B cell (primary cell): ENCODE results near the gene LCN15. TPM values are rescaled to one million over a fixed set of nuclear protein-coding genes. Genes with fewer than 3 reads are reported as not detected.

Source experiments
- ATAC-seq: fragments of 200-7000 bp; cut with Tn5 transposase; one replicate; pipeline ENCODE4 v1.10.0; 2021; ENCODE audit warnings: low read depth, mild to moderate bottlenecking, moderate number of reproducible peaks, moderate library complexity
- CTCF ChIA-PET: fragments of 350-600 bp; sonication (Branson Sonifier 250); formaldehyde crosslinking; loops from one replicate; lab custom pipeline; 2021; ENCODE audit warnings: antibody characterized with exemption, inconsistent platforms; lab: Charles Lee
- POLR2A ChIA-PET: fragments of 350-600 bp; sonication (Branson Sonifier 250); formaldehyde crosslinking; loops from one replicate; lab custom pipeline; 2021; ENCODE audit warnings: antibody characterized with exemption; lab: Charles Lee
- DNase-seq: peaks from one replicate; pipeline ENCODE4 v3.0.0; 2013
- H2AFZ ChIP-seq: 2 replicates; pipeline ENCODE4 v1.6.1; 2012; ENCODE audit warnings: mild to moderate bottlenecking, low read depth, low read length; ENCODE audit not compliant: insufficient read depth, poor library complexity, severe bottlenecking
- H3K27ac ChIP-seq, 2 donors: 1 replicate in 1 of 2; 2 replicates in 1 of 2; pipeline ENCODE4 v1.5.1; 2012 to 2013; ENCODE audit warnings: low read length in 2 of 2, mild to moderate bottlenecking in 2 of 2, moderate library complexity in 1 of 2
- H3K27me3 ChIP-seq, 4 experiments: fragments of 200-600 bp in 1 of 4; sonication (generic) in 1 of 4; replicated peaks in 1 of 4; 1 replicate in 2 of 4; 2 replicates in 2 of 4; pipeline versions ENCODE4 v1.6.1 to v1.7.0; 2013 to 2016; ENCODE audit warnings: low read length in 3 of 4, mild to moderate bottlenecking in 2 of 4, mixed read lengths in 1 of 4, moderate library complexity in 1 of 4; ENCODE audit not compliant: insufficient read depth in 4 of 4, control insufficient read depth in 3 of 4; ENCODE audit errors: control extremely low read depth in 1 of 4
- H3K36me3 ChIP-seq, 2 experiments: replicated peaks in 1 of 2; 1 replicate in 1 of 2; 2 replicates in 1 of 2; pipeline versions ENCODE4 v1.6.1 to v1.7.1; 2013; ENCODE audit warnings: low read length in 1 of 2; ENCODE audit not compliant: insufficient read depth in 2 of 2, control insufficient read depth in 1 of 2; ENCODE audit errors: control extremely low read depth in 1 of 2, extremely low read depth in 1 of 2
- H3K4me1 ChIP-seq, 2 donors: fragments of 200-600 bp in 1 of 2; sonication (generic) in 1 of 2; 1 replicate in 1 of 2; 2 replicates in 1 of 2; pipeline versions ENCODE4 v1.5.1 to v1.6.1; 2013 to 2017; ENCODE audit warnings: low read length in 2 of 2; ENCODE audit not compliant: control insufficient read depth in 2 of 2, insufficient read depth in 2 of 2
- H3K4me2 ChIP-seq: replicated peaks from 2 replicates; pipeline ENCODE3; 2012; ENCODE audit warnings: mild to moderate bottlenecking, low read depth, low read length; ENCODE audit not compliant: poor library complexity, severe bottlenecking
- H3K4me3 ChIP-seq, 5 experiments: fragments of 200-600 bp in 1 of 5; sonication (generic) in 1 of 5; 1 replicate in 3 of 5; 2 replicates in 2 of 5; pipeline versions ENCODE4 v1.5.1 to v1.7.0; 2011 to 2016; ENCODE audit warnings: low read length in 4 of 5, mild to moderate bottlenecking in 4 of 5, low read depth in 2 of 5, control low read depth in 1 of 5, moderate library complexity in 1 of 5; ENCODE audit not compliant: insufficient read depth in 1 of 5; ENCODE audit errors: control extremely low read depth in 1 of 5, extremely low read depth in 1 of 5
- H3K79me2 ChIP-seq: fragments of 200-600 bp; sonication (generic); one replicate; pipeline ENCODE4 v1.6.0; 2016; ENCODE audit warnings: low read length; ENCODE audit not compliant: control insufficient read depth, insufficient read depth
- H3K9ac ChIP-seq: fragments of 200-600 bp; sonication (generic); 2 replicates; pipeline ENCODE4 v1.6.1; 2017; ENCODE audit warnings: mild to moderate bottlenecking, low read length, moderate library complexity
- H3K9me3 ChIP-seq, 3 donors: one replicate each; pipeline versions ENCODE4 v1.6.1 to v1.7.1; 2013; ENCODE audit warnings: low read length in 2 of 3; ENCODE audit not compliant: control insufficient read depth in 2 of 3, insufficient read depth in 1 of 3; ENCODE audit errors: control extremely low read depth in 1 of 3
- H4K20me1 ChIP-seq: 2 replicates; pipeline ENCODE4 v1.6.0; 2012; ENCODE audit warnings: mild to moderate bottlenecking, low read length; ENCODE audit not compliant: insufficient read depth, control insufficient read depth, poor library complexity, severe bottlenecking
- H3K27ac Mint-ChIP-seq: one replicate; pipeline ENCODE4 v1.8.0; 2021; ENCODE audit warnings: mixed read lengths
- H3K27me3 Mint-ChIP-seq: one replicate; pipeline ENCODE4 v1.8.0; 2021; ENCODE audit warnings: mixed read lengths
- H3K4me1 Mint-ChIP-seq: one replicate; pipeline ENCODE4 v1.8.0; 2021; ENCODE audit warnings: mixed read lengths
- H3K4me3 Mint-ChIP-seq: one replicate; pipeline ENCODE4 v1.8.0; 2021; ENCODE audit warnings: mixed read lengths
- H3K9me3 Mint-ChIP-seq: one replicate; pipeline ENCODE4 v1.8.0; 2022; ENCODE audit warnings: mixed read lengths; ENCODE audit not compliant: insufficient read depth
- EZH2 ChIP-seq: IDR thresholded peaks from 2 replicates; pipeline ENCODE4 v1.6.1; 2012; ENCODE audit warnings: borderline replicate concordance, low read depth, mild to moderate bottlenecking, moderate library complexity, low read length; ENCODE audit not compliant: insufficient read depth, poor library complexity, severe bottlenecking
- WGBS: methylation state at CpG from one replicate; pipeline ENCODE4 v1.1.5; 2013; ENCODE audit warnings: missing lambda C conversion rate; ENCODE audit not compliant: insufficient coverage; 5-methylcytosine and 5-hydroxymethylcytosine counted together
- intact Hi-C: fragments of 100-400 bp; cut with micrococcal nuclease; formaldehyde crosslinking; loops from one replicate; pipeline ENCODE4 v1.10.0; 2022
- polyA plus RNA-seq: library from polyadenylated mRNA; depleted of rRNA; stranded (reverse); fragments of >200 nt; gene quantifications from 2 replicates; pipeline ENCODE4 v1.2.3, GENCODE V29; 2012
- total RNA-seq, 2 donors: library from RNA; stranded (reverse); fragments of 120-200 nt in 1 of 2; gene quantifications; 1 replicate in 1 of 2; 2 replicates in 1 of 2; pipeline versions ENCODE4 v1.2.3 to v1.2.4, GENCODE V29; 2013 to 2022
- TF ChIP-seq, protein P1 (sequence below): fragments of 200-600 bp; IDR thresholded peaks from one replicate; pipeline ENCODE4 v1.8.0; 2022; ENCODE audit warnings: antibody characterized with exemption, mild to moderate bottlenecking

The LCN15 gene
- total and polyA plus RNA-seq, 2 donors (not counting 1 experiment from before 2014, with no cell fraction given): not detected

- H2AFZ ChIP-seq: peak within 1 kb of the TSS; percentile 80
- Mint-ChIP-seq H3K27me3 (no peaks in the 10 kb centered on the region), H3K4me3 (peak within 1 kb of the TSS; percentile 87), H3K9me3 (no peaks in the 10 kb centered on the region), H3K27ac (peak within 1 kb of the TSS; percentile 95), H3K4me1 (peaks cover 23% of the 10 kb centered on the region)
- H3K4me1 ChIP-seq: peaks cover 18 to 27% of the 10 kb centered on the region in 2 donors
- no peak for TF ChIP-seq EZH2
- TF ChIP-seq, protein P1, sequence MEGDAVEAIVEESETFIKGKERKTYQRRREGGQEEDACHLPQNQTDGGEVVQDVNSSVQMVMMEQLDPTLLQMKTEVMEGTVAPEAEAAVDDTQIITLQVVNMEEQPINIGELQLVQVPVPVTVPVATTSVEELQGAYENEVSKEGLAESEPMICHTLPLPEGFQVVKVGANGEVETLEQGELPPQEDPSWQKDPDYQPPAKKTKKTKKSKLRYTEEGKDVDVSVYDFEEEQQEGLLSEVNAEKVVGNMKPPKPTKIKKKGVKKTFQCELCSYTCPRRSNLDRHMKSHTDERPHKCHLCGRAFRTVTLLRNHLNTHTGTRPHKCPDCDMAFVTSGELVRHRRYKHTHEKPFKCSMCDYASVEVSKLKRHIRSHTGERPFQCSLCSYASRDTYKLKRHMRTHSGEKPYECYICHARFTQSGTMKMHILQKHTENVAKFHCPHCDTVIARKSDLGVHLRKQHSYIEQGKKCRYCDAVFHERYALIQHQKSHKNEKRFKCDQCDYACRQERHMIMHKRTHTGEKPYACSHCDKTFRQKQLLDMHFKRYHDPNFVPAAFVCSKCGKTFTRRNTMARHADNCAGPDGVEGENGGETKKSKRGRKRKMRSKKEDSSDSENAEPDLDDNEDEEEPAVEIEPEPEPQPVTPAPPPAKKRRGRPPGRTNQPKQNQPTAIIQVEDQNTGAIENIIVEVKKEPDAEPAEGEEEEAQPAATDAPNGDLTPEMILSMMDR: no peak
- ATAC-seq (peak; percentile 84), DNase-seq (peak; percentile 99)
- no peaks in the 10 kb centered on the region for H3K27me3 ChIP-seq
- H3K9me3 ChIP-seq: no peaks in the 10 kb centered on the region
- H3K9ac ChIP-seq: peak within 1 kb of the TSS; percentile 93
- H3K79me2 ChIP-seq: peaks cover 4% of the 10 kb centered on the region
- peaks cover 0 to 4% of the 10 kb centered on the region in 2 experiments for H3K36me3 ChIP-seq
- peaks cover 12% of the 10 kb centered on the region for H4K20me1 ChIP-seq
- ChIA-PET CTCF (interaction anchor here (0.6 to 10.5 kb wide), 11 partner anchors 16 to 296 kb away, joined by 3 to 106 read pairs (median 4); partner anchors contain the start of genes FUT7, LCN8, MAN1B1 and RABL6), POLR2A (interaction anchor here (0.6 to 1.2 kb wide), 6 partner anchors 9 to 244 kb away, joined by 3 to 5 read pairs (median 4); partner anchors contain the start of gene LCN8)
- under 1% methylated on average over 68 of the region's 70 CpGs for WGBS
- intact Hi-C loops: loop anchor here (1.0 to 10.0 kb wide), 10 partner anchors 9 to 814 kb away; partner anchors contain the start of genes ARRDC1, C8G, EDF1 and FBXW5
- peak within 1 kb of the TSS in 4 of 5 experiments; percentile 69 to 84 (median 80) for H3K4me3 ChIP-seq
- H3K4me2 ChIP-seq: peak within 1 kb of the TSS; percentile 100
- H3K27ac ChIP-seq: peak within 1 kb of the TSS; percentile 97 to 99
Measured at GRCh38 chr9:136790640-136791515, 26.6 kb upstream of the LCN15 start, which contains the start of gene TMEM141. Gene TMEM141 (plus strand): TSS chr9:136791344. CDS start chr9:136791371, 27 bp downstream.
